ENCODE data around the gene TEKT4.

- no peak for TF ChIP-seq CTCF (IDR thresholded peaks at IDR 0.05)
- TF ChIP-seq POLR2AphosphoS5 (IDR thresholded peaks at IDR 0.05) = no peak
These were observed at the start of gene TEKT4 for GRCh38 chr2:94871226-94872087.

All from breast epithelium (tissue), 3 donors.